ENCODE results near the gene SLC1A3.

Gene SLC1A3

DNA sequence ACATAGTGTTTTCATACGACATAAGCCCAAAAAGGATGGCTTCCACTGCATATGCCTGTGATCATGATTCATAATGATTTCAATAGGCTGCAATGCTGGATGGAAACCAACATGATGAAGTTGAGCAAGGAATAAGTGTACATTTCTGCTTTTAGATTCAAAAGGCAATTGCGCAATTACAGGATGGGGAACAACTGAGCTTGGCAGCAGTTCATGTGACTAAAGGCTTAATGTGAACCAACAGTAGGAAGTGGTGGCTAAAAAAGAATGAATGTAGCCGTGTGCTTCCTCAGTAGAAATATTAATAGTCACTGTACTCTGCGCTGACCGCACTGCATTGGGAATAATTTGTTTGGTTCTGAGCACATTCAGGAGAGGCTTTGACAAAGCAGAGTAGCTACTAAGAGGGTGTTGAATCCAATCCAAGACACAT, 51.2 kb downstream of the SLC1A3 start:
- TF ChIP-seq FOXP2 (optimal IDR thresholded peaks at IDR 0.05; ENCODE audit: borderline replicate concordance, extremely low read depth, extremely low read length, insufficient read depth) (no peak), POLR2AphosphoS5 (IDR thresholded peaks at IDR 0.05; ENCODE audit: low read depth, low read length) (peak; percentile 17; the same call in 1 of the 2 replicates), TAF1 (IDR thresholded peaks at IDR 0.05; ENCODE audit: borderline replicate concordance, insufficient read depth, low read length) (no peak), SIN3A (IDR thresholded peaks at IDR 0.05; ENCODE audit: borderline replicate concordance, insufficient read depth, low read length) (0 out of 2 replicates have a peak, but pooled peaks have one; percentile 42)
- TF ChIP-seq, protein P1, sequence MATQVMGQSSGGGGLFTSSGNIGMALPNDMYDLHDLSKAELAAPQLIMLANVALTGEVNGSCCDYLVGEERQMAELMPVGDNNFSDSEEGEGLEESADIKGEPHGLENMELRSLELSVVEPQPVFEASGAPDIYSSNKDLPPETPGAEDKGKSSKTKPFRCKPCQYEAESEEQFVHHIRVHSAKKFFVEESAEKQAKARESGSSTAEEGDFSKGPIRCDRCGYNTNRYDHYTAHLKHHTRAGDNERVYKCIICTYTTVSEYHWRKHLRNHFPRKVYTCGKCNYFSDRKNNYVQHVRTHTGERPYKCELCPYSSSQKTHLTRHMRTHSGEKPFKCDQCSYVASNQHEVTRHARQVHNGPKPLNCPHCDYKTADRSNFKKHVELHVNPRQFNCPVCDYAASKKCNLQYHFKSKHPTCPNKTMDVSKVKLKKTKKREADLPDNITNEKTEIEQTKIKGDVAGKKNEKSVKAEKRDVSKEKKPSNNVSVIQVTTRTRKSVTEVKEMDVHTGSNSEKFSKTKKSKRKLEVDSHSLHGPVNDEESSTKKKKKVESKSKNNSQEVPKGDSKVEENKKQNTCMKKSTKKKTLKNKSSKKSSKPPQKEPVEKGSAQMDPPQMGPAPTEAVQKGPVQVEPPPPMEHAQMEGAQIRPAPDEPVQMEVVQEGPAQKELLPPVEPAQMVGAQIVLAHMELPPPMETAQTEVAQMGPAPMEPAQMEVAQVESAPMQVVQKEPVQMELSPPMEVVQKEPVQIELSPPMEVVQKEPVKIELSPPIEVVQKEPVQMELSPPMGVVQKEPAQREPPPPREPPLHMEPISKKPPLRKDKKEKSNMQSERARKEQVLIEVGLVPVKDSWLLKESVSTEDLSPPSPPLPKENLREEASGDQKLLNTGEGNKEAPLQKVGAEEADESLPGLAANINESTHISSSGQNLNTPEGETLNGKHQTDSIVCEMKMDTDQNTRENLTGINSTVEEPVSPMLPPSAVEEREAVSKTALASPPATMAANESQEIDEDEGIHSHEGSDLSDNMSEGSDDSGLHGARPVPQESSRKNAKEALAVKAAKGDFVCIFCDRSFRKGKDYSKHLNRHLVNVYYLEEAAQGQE (IDR thresholded peaks at IDR 0.05; ENCODE audit: insufficient read depth in 1 of 2, low read depth in 2 of 2, low read length in 2 of 2) = no peak; a peak in 1 of 4 replicates

GRCh38 chr5:36658038-36658756, 51.8 kb downstream of the SLC1A3 start:
- TF ChIP-seq POLR2AphosphoS5 (IDR thresholded peaks at IDR 0.05; ENCODE audit: low read depth, low read length) (no peak), TAF1 (IDR thresholded peaks at IDR 0.05; ENCODE audit: borderline replicate concordance, insufficient read depth, low read length) (no peak), FOXP2 (optimal IDR thresholded peaks at IDR 0.05; ENCODE audit: borderline replicate concordance, extremely low read depth, extremely low read length, insufficient read depth) (no peak), SIN3A (IDR thresholded peaks at IDR 0.05; ENCODE audit: borderline replicate concordance, insufficient read depth, low read length) (no peak)
- TF ChIP-seq, protein P1 (IDR thresholded peaks at IDR 0.05; ENCODE audit: insufficient read depth in 1 of 2, low read depth in 2 of 2, low read length in 2 of 2) = no peak

- TF ChIP-seq POLR2AphosphoS5 (IDR thresholded peaks at IDR 0.05; ENCODE audit: low read depth, low read length) = no peak
- TF ChIP-seq TAF1 (IDR thresholded peaks at IDR 0.05; ENCODE audit: borderline replicate concordance, insufficient read depth, low read length) = no peak
- TF ChIP-seq, protein P1 (IDR thresholded peaks at IDR 0.05; ENCODE audit: insufficient read depth in 1 of 2, low read depth in 2 of 2, low read length in 2 of 2) = no peak
- no peak for TF ChIP-seq FOXP2 (optimal IDR thresholded peaks at IDR 0.05; ENCODE audit: borderline replicate concordance, extremely low read depth, extremely low read length, insufficient read depth)
- no peak for TF ChIP-seq SIN3A (IDR thresholded peaks at IDR 0.05; ENCODE audit: borderline replicate concordance, insufficient read depth, low read length)
Observed at GRCh38 chr5:36659411-36659810, 53.0 kb downstream of the SLC1A3 start.

GRCh38 chr5:36660397-36661049, 54.1 kb downstream of the SLC1A3 start:
- TF ChIP-seq POLR2AphosphoS5 (IDR thresholded peaks at IDR 0.05; ENCODE audit: low read depth, low read length) (no peak), SIN3A (IDR thresholded peaks at IDR 0.05; ENCODE audit: borderline replicate concordance, insufficient read depth, low read length) (no peak), FOXP2 (optimal IDR thresholded peaks at IDR 0.05; ENCODE audit: borderline replicate concordance, extremely low read depth, extremely low read length, insufficient read depth) (no peak), TAF1 (IDR thresholded peaks at IDR 0.05; ENCODE audit: borderline replicate concordance, insufficient read depth, low read length) (no peak)
- TF ChIP-seq, protein P1 (IDR thresholded peaks at IDR 0.05; ENCODE audit: insufficient read depth in 1 of 2, low read depth in 2 of 2, low read length in 2 of 2) = no peak

All from PFSK-1 (cell line).